SU-DHL-6 (cell line): ENCODE data around the gene DOCK1.

Source experiments
- H2AFZ ChIP-seq: fragments of 200-600 bp; sonication (generic); 2 replicates; pipeline ENCODE4 v1.6.1; 2014; ENCODE audit warnings: low read depth, mild to moderate bottlenecking, moderate library complexity, mixed read lengths, antibody characterized with exemption, low read length; ENCODE audit not compliant: severe bottlenecking
- H3F3A ChIP-seq: fragments of 200-600 bp; shearing (Covaris generic); 2 replicates; pipeline ENCODE4 v1.6.0; 2016; ENCODE audit warnings: antibody characterized with exemption, mild to moderate bottlenecking; ENCODE audit not compliant: insufficient read depth
- H3K27ac ChIP-seq: fragments of 200-600 bp; sonication (generic); 2 replicates; pipeline ENCODE4 v1.5.1; 2016; ENCODE audit warnings: low read depth, mild to moderate bottlenecking, low read length, moderate library complexity, mixed read lengths
- H3K27me3 ChIP-seq: fragments of 200-600 bp; sonication (generic), shearing (Covaris generic); 2 replicates; pipeline ENCODE4 v1.6.0; 2014; ENCODE audit warnings: mild to moderate bottlenecking, low read length
- H3K36me3 ChIP-seq: fragments of 200-600 bp; sonication (generic); 2 replicates; pipeline ENCODE4 v1.6.1; 2014; ENCODE audit warnings: mild to moderate bottlenecking, low read length, mixed read lengths
- H3K4me2 ChIP-seq: fragments of 300-600, 200-600 bp; shearing (Covaris generic), sonication (generic); 2 replicates; pipeline ENCODE4 v1.6.0; 2014; ENCODE audit warnings: low read length, low read depth, mild to moderate bottlenecking; ENCODE audit not compliant: poor library complexity, severe bottlenecking
- H3K4me3 ChIP-seq: fragments of 200-600 bp; sonication (generic); 2 replicates; pipeline ENCODE4 v1.5.1; 2014; ENCODE audit warnings: antibody characterized with exemption, low read length, mild to moderate bottlenecking, mixed read lengths; ENCODE audit not compliant: insufficient read depth, poor library complexity, severe bottlenecking
- H3K79me2 ChIP-seq: fragments of 200-600 bp; sonication (generic); 2 replicates; pipeline ENCODE4 v1.6.1; 2014; ENCODE audit warnings: mild to moderate bottlenecking, low read length, moderate library complexity; ENCODE audit not compliant: insufficient read depth
- H3K9ac ChIP-seq: fragments of 200-600 bp; sonication (generic); 2 replicates; pipeline ENCODE4 v1.7.0; 2014; ENCODE audit warnings: mild to moderate bottlenecking, low read length
- H3K9me2 ChIP-seq: fragments of 200-600 bp; sonication (generic); replicated peaks from 2 replicates; pipeline ENCODE4 v1.6.1; 2014; ENCODE audit warnings: low read length; ENCODE audit not compliant: insufficient read depth
- H3K9me3 ChIP-seq: fragments of 200-600 bp; sonication (generic); 2 replicates; pipeline ENCODE4 v1.6.1; 2014; ENCODE audit warnings: low read length, mixed read lengths; ENCODE audit not compliant: insufficient read depth
- H4K20me1 ChIP-seq: fragments of 200-600 bp; sonication (generic); 2 replicates; pipeline ENCODE4 v1.6.1; 2014; ENCODE audit warnings: low read depth, mild to moderate bottlenecking, antibody characterized with exemption, low read length, moderate library complexity, mixed read lengths
- CTCF ChIP-seq: fragments of 200-600 bp; sonication (generic); IDR thresholded peaks from one replicate; pipeline ENCODE4 v1.5.1; 2017; ENCODE audit warnings: antibody characterized with exemption, mild to moderate bottlenecking, low read length, moderate library complexity; ENCODE audit not compliant: insufficient read depth, poor library complexity, severe bottlenecking
- EZH2phosphoT487 ChIP-seq: fragments of 200-600 bp; sonication (generic), shearing (Covaris generic); conservative IDR thresholded peaks from 2 replicates; pipeline ENCODE4 v1.6.1; 2018; ENCODE audit warnings: mild to moderate bottlenecking, antibody characterized with exemption, low read length, moderate library complexity, mixed read lengths

DOCK1 gene

GRCh38 chr10:127133225-127133624, 228.0 kb downstream of the DOCK1 start:
- Histone ChIP-seq H3F3A (no peaks in the 10 kb centered on the region), H3K79me2 (no peaks in the 10 kb centered on the region), H2AFZ (no peak overlapping the region), H3K9ac (no peak overlapping the region), H3K4me2 (no peak overlapping the region), H3K9me2 (no peaks in the 10 kb centered on the region), H3K27ac (no peak overlapping the region), H3K9me3 (no peaks in the 10 kb centered on the region), H3K27me3 (no peaks in the 10 kb centered on the region), H3K36me3 (no peaks in the 10 kb centered on the region), H3K4me3 (no peak overlapping the region), H4K20me1 (no peaks in the 10 kb centered on the region)
- TF ChIP-seq CTCF (no peak), EZH2phosphoT487 (no peak)

GRCh38 chr10:127133672-127134500, 228.7 kb downstream of the DOCK1 start:
- H3K4me2 ChIP-seq: no peak overlapping the region
- no peak overlapping the region for H3K27ac ChIP-seq
- H3K9me3 ChIP-seq: no peaks in the 10 kb centered on the region
- no peaks in the 10 kb centered on the region for H3K36me3 ChIP-seq
- H3K27me3 ChIP-seq: no peaks in the 10 kb centered on the region
- H3K9me2 ChIP-seq: no peaks in the 10 kb centered on the region
- no peaks in the 10 kb centered on the region for H4K20me1 ChIP-seq
- TF ChIP-seq EZH2phosphoT487 (no peak), CTCF (no peak)
- no peak overlapping the region for H3K4me3 ChIP-seq
- no peak overlapping the region for H2AFZ ChIP-seq
- no peak overlapping the region for H3K9ac ChIP-seq
- H3K79me2 ChIP-seq: no peaks in the 10 kb centered on the region
- no peaks in the 10 kb centered on the region for H3F3A ChIP-seq

GRCh38 chr10:127135844-127136577, 230.8 kb downstream of the DOCK1 start:
- Histone ChIP-seq H3K27ac (no peak overlapping the region), H3K9ac (no peak overlapping the region), H3K79me2 (no peaks in the 10 kb centered on the region), H3K27me3 (no peaks in the 10 kb centered on the region), H4K20me1 (no peaks in the 10 kb centered on the region), H3K9me2 (no peaks in the 10 kb centered on the region), H2AFZ (no peak overlapping the region), H3K4me3 (no peak overlapping the region), H3F3A (no peaks in the 10 kb centered on the region), H3K9me3 (no peaks in the 10 kb centered on the region), H3K36me3 (no peaks in the 10 kb centered on the region), H3K4me2 (no peak overlapping the region)
- TF ChIP-seq EZH2phosphoT487 (no peak), CTCF (no peak)
